AG10803 (cell line): ENCODE measurements around the gene PLEKHM3.

Source experiments
- DNase-seq: peaks from one replicate; pipeline ENCODE4 v3.0.0; 2010; ENCODE audit warnings: low read depth
- H3K4me3 ChIP-seq: 2 replicates; pipeline ENCODE4 v1.5.1; 2011; ENCODE audit warnings: mild to moderate bottlenecking, low read length, control low read depth
- CTCF ChIP-seq: conservative IDR thresholded peaks from 2 replicates; pipeline ENCODE4 v1.5.1; 2011; ENCODE audit warnings: mild to moderate bottlenecking, low read length, control low read depth, inconsistent platforms

The PLEKHM3 gene

GRCh38 chr2:208001924-208002323 is 23.4 kb downstream of the PLEKHM3 start:
- TF ChIP-seq CTCF, result no peak
- H3K4me3 ChIP-seq, result no peak overlapping the region
- DNase-seq, result no peak

- DNase-seq, result no peak
- TF ChIP-seq CTCF, result no peak
- H3K4me3 ChIP-seq, result no peak overlapping the region
These were observed 24.5 kb downstream of the PLEKHM3 start for GRCh38 chr2:208000701-208001395.

GRCh38 chr2:207996848-207997247 is 28.5 kb downstream of the PLEKHM3 start:
- no peak for DNase-seq
- no peak for TF ChIP-seq CTCF
- no peak overlapping the region for H3K4me3 ChIP-seq

GRCh38 chr2:207995887-207996286 is 29.4 kb downstream of the PLEKHM3 start:
- TF ChIP-seq CTCF, result no peak
- H3K4me3 ChIP-seq, result no peak overlapping the region
- no peak for DNase-seq

- no peak overlapping the region for H3K4me3 ChIP-seq
- no peak for TF ChIP-seq CTCF
- peak; percentile 50 for DNase-seq
These were observed 32.1 kb downstream of the PLEKHM3 start for GRCh38 chr2:207993151-207993763.

- no peak for DNase-seq
- no peak for TF ChIP-seq CTCF
- H3K4me3 ChIP-seq, result no peak overlapping the region
These were observed 33.4 kb downstream of the PLEKHM3 start for GRCh38 chr2:207991944-207992343.

- no peak for TF ChIP-seq CTCF
- no peak for DNase-seq
- H3K4me3 ChIP-seq, result no peak overlapping the region
These were observed 34.5 kb downstream of the PLEKHM3 start for GRCh38 chr2:207990784-207991183.
